ENCODE results near the gene RAC3. TPM values are rescaled to one million over a fixed set of nuclear protein-coding genes. Genes with fewer than 3 reads are reported as not detected.

Gene RAC3
- total RNA-seq, 2 experiments from 2014 or later = 15.1 to 24.4 TPM

DNA sequence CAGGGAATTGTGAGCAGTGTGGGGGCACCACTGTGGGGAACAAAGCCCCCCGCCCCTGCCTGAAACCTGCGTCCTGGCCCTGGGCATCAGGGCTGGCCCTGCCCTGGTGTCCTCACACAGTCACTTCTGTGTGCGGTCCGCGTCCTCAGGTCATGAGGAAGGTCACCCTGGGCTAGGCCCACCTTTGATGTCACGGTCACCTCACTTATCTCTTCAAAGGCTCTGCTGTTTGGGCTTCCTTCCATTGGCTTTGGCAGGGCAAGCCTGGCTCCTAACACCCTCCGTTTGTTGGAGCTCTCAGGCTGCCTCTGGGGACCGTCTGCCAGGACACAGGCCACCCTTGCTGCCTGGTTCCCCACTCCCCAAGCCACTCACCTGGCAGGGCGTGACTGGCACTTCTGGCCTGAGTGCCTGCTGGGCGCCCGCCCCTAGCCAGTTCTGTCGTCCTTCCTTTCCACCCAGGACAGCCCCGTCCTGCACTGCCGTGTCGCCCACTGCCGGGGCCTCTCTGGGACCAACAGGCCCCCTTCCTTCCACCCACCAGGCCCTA is 17.6 kb upstream of the RAC3 start:
- no peaks in the 10 kb centered on the region for H3K79me2 ChIP-seq (ENCODE audit: insufficient read depth, low read depth, low read length)
- H4K20me1 ChIP-seq (ENCODE audit: insufficient read depth, low read length) = no peaks in the 10 kb centered on the region
- H2AFZ ChIP-seq (ENCODE audit: low read length) = no peak overlapping the region
- peaks cover 9% of the 10 kb centered on the region; the same call in 1 of the 2 replicates for H3K36me3 ChIP-seq (ENCODE audit: insufficient read depth, low read length)
- no peak overlapping the region for H3K4me2 ChIP-seq (ENCODE audit: low read length)
- TF ChIP-seq EZH2phosphoT487 (IDR thresholded peaks at IDR 0.05; ENCODE audit: borderline replicate concordance, low read depth, low read length) (no peak), CTCF (conservative IDR thresholded peaks at IDR 0.05; ENCODE audit: low read length) (no peak)
- H3K9me3 ChIP-seq (ENCODE audit: low read length) = no peaks in the 10 kb centered on the region
- H3K4me3 ChIP-seq (ENCODE audit: low read depth, low read length, poor library complexity, severe bottlenecking) = no peak overlapping the region
- no peak for DNase-seq (ENCODE audit: low spot score)
- no peaks in the 10 kb centered on the region for H3K4me1 ChIP-seq (ENCODE audit: insufficient read depth, low read length, poor library complexity, severe bottlenecking)
- no peaks in the 10 kb centered on the region for H3K9me2 ChIP-seq (ENCODE audit: insufficient read depth, low read length)
- intact Hi-C loops (cut with micrococcal nuclease; ENCODE audit: unreplicated experiment) = no loop called here
- no peak overlapping the region for H3K27ac ChIP-seq (ENCODE audit: low read depth, low read length, poor library complexity, severe bottlenecking)
- ChIA-PET CTCF (ENCODE audit: unreplicated experiment) (no interaction called here), POLR2A (interaction anchor here (0.8 kb wide), 1 partner anchor 70 kb away, joined by 3 read pairs; no protein-coding TSS in a partner anchor)
- no TSS peak for BruUV-seq (replicated peaks)

DNA sequence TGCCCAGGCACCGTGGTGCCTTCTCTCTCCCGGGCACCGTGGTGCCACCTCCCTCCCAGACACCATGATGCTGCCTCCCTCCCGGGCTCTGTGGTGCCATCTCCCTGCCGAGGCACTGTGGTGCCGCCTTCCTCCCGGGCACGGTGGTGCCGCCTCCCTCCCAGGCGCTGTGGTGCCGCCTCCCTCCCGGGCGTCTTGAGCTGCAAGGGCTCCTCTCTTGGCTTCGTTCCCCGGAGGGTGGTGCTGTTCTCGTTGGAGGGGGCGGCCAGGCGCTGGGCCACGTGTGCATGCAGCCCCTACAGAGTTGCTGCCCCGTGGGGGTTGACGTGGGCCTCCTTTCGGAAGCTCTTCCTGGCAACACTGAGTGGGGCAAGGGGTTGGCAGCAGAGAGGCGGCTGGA is 17.0 kb upstream of the RAC3 start:
- BruUV-seq (replicated peaks) = no TSS peak

More for the DNA sequence above, 17.0 kb upstream of the RAC3 start:
- no peaks in the 10 kb centered on the region for H4K20me1 ChIP-seq (ENCODE audit: insufficient read depth, low read length)
- DNase-seq (ENCODE audit: low spot score) = no peak
- no peaks in the 10 kb centered on the region for H3K9me3 ChIP-seq (ENCODE audit: low read length)
- no peak overlapping the region for H3K27ac ChIP-seq (ENCODE audit: low read depth, low read length, poor library complexity, severe bottlenecking)
- H3K79me2 ChIP-seq (ENCODE audit: insufficient read depth, low read depth, low read length) = no peaks in the 10 kb centered on the region
- TF ChIP-seq CTCF (conservative IDR thresholded peaks at IDR 0.05; ENCODE audit: low read length) (no peak), EZH2phosphoT487 (IDR thresholded peaks at IDR 0.05; ENCODE audit: borderline replicate concordance, low read depth, low read length) (no peak)
- no peak overlapping the region for H2AFZ ChIP-seq (ENCODE audit: low read length)
- H3K4me1 ChIP-seq (ENCODE audit: insufficient read depth, low read length, poor library complexity, severe bottlenecking) = no peaks in the 10 kb centered on the region
- CTCF ChIA-PET (ENCODE audit: unreplicated experiment) = no interaction called here
- H3K4me3 ChIP-seq (ENCODE audit: low read depth, low read length, poor library complexity, severe bottlenecking) = no peak overlapping the region
- no peak overlapping the region for H3K4me2 ChIP-seq (ENCODE audit: low read length)
- POLR2A ChIA-PET = no interaction called here
- H3K36me3 ChIP-seq (ENCODE audit: insufficient read depth, low read length) = peaks cover 11% of the 10 kb centered on the region; the same call in 1 of the 2 replicates
- intact Hi-C loops (cut with micrococcal nuclease; ENCODE audit: unreplicated experiment) = no loop called here
- H3K9me2 ChIP-seq (ENCODE audit: insufficient read depth, low read length) = no peaks in the 10 kb centered on the region

Measured in OCI-LY7 (cell line).